H9 (cell line): ENCODE measurements around the gene GPRIN1. TPM values are rescaled to one million over a fixed set of nuclear protein-coding genes. Genes with fewer than 3 reads are reported as not detected.

Experiments used
- DNase-seq: peaks from one replicate; pipeline ENCODE4 v3.0.0-alpha.2; 2017
- H2AFZ ChIP-seq: one replicate; pipeline ENCODE4 v1.6.1; 2013; ENCODE audit warnings: mild to moderate bottlenecking, low read length, control low read depth, moderate library complexity
- H2AK5ac ChIP-seq: 2 replicates; pipeline ENCODE4 v1.6.1; 2013; ENCODE audit warnings: low read length, control low read depth, mixed read lengths; ENCODE audit not compliant: insufficient read length
- H2BK120ac ChIP-seq: one replicate; pipeline ENCODE4 v1.6.1; 2013; ENCODE audit warnings: low read depth, mild to moderate bottlenecking, low read length, control low read depth, inconsistent platforms; ENCODE audit not compliant: poor library complexity, severe bottlenecking
- H2BK12ac ChIP-seq: 2 replicates; pipeline ENCODE4 v1.6.1; 2013; ENCODE audit warnings: low read length, control low read depth, mixed read lengths, low read depth; ENCODE audit not compliant: insufficient read length
- H2BK15ac ChIP-seq: 2 replicates; pipeline ENCODE4 v1.6.1; 2013; ENCODE audit warnings: low read depth, low read length, control low read depth
- H2BK20ac ChIP-seq: one replicate; pipeline ENCODE4 v1.6.1; 2013; ENCODE audit warnings: low read depth, mild to moderate bottlenecking, low read length, control low read depth, inconsistent platforms; ENCODE audit not compliant: poor library complexity, severe bottlenecking
- H2BK5ac ChIP-seq: 2 replicates; pipeline ENCODE4 v1.6.1; 2013; ENCODE audit warnings: low read length, control low read depth, mixed read lengths; ENCODE audit not compliant: insufficient read length
- H3K14ac ChIP-seq: 2 replicates; pipeline ENCODE4 v1.6.1; 2013; ENCODE audit warnings: low read length, control low read depth; ENCODE audit not compliant: insufficient read depth
- H3K18ac ChIP-seq: 2 replicates; pipeline ENCODE4 v1.6.1; 2013; ENCODE audit warnings: low read depth, mild to moderate bottlenecking, mixed read lengths, low read length, control low read depth; ENCODE audit not compliant: insufficient read length
- H3K23ac ChIP-seq: 2 replicates; pipeline ENCODE4 v1.6.1; 2013; ENCODE audit warnings: low read length, control low read depth, mixed read lengths, low read depth; ENCODE audit not compliant: insufficient read length
- H3K23me2 ChIP-seq: 2 replicates; pipeline ENCODE4 v1.6.1; 2013; ENCODE audit warnings: low read depth, mild to moderate bottlenecking, mixed read lengths, low read length, control low read depth; ENCODE audit not compliant: insufficient read length, poor library complexity, severe bottlenecking
- H3K27ac ChIP-seq: 2 replicates; pipeline ENCODE4 v1.5.1; 2013; ENCODE audit warnings: low read length, control low read depth, mixed read lengths, low read depth; ENCODE audit not compliant: insufficient read length
- H3K27me3 ChIP-seq: 2 replicates; pipeline ENCODE4 v1.6.1; 2013; ENCODE audit warnings: low read length, control low read depth, inconsistent platforms; ENCODE audit not compliant: insufficient read depth
- H3K4ac ChIP-seq: 2 replicates; pipeline ENCODE4 v1.6.1; 2013; ENCODE audit warnings: low read depth, mild to moderate bottlenecking, control low read depth, inconsistent platforms, low read length, moderate library complexity
- H3K4me1 ChIP-seq: 2 replicates; pipeline ENCODE4 v1.6.1; 2013; ENCODE audit warnings: low read length, control low read depth, inconsistent platforms; ENCODE audit not compliant: insufficient read depth
- H3K4me2 ChIP-seq: 2 replicates; pipeline ENCODE4 v1.6.1; 2013; ENCODE audit warnings: low read length, control low read depth, mixed read lengths; ENCODE audit not compliant: insufficient read length, insufficient read depth
- H3K56ac ChIP-seq: 2 replicates; pipeline ENCODE4 v1.6.1; 2013; ENCODE audit warnings: low read depth, mild to moderate bottlenecking, mixed read lengths, low read length, control low read depth; ENCODE audit not compliant: insufficient read length
- H3K79me1 ChIP-seq: 2 replicates; pipeline ENCODE4 v1.6.1; 2013; ENCODE audit warnings: low read depth, mild to moderate bottlenecking, moderate library complexity, low read length, control low read depth, inconsistent platforms; ENCODE audit not compliant: insufficient read depth, poor library complexity, severe bottlenecking
- H3K79me2 ChIP-seq: 2 replicates; pipeline ENCODE4 v1.6.1; 2013; ENCODE audit warnings: low read length, control low read depth, inconsistent platforms; ENCODE audit not compliant: insufficient read depth
- H3K9ac ChIP-seq: 2 replicates; pipeline ENCODE4 v1.6.1; 2013; ENCODE audit warnings: low read length, control low read depth, mixed read lengths; ENCODE audit not compliant: insufficient read length; ENCODE audit errors: extremely low read depth
- H3K9me3 ChIP-seq: one replicate; pipeline ENCODE4 v1.6.1; 2013; ENCODE audit warnings: low read depth, low read length, inconsistent platforms; ENCODE audit not compliant: control insufficient read depth
- H3T11ph ChIP-seq: one replicate; pipeline ENCODE4 v1.6.1; 2013; ENCODE audit warnings: mild to moderate bottlenecking, low read length, control low read depth, inconsistent platforms
- H4K20me1 ChIP-seq: one replicate; pipeline ENCODE4 v1.6.1; 2013; ENCODE audit not compliant: control insufficient read depth, insufficient read length, insufficient read depth
- H4K5ac ChIP-seq: 2 replicates; pipeline ENCODE4 v1.6.1; 2013; ENCODE audit warnings: low read depth, mild to moderate bottlenecking, mixed read lengths, low read length, control low read depth; ENCODE audit not compliant: insufficient read length
- H4K8ac ChIP-seq: replicated peaks from 2 replicates; pipeline ENCODE4 v1.6.1; 2013; ENCODE audit warnings: low read length, control low read depth, mixed read lengths, low read depth; ENCODE audit not compliant: insufficient read length
- H4K91ac ChIP-seq: 2 replicates; pipeline ENCODE4 v1.6.1; 2013; ENCODE audit warnings: low read depth, mild to moderate bottlenecking, moderate library complexity, mixed read lengths, low read length, control low read depth; ENCODE audit not compliant: insufficient read length
- H3K27ac Mint-ChIP-seq, 3 experiments: 2 replicates in 2 of 3; 3 replicates in 1 of 3; pipeline ENCODE4 v1.8.0; 2020 to 2021; ENCODE audit warnings: mixed read lengths in 3 of 3, mild to moderate bottlenecking in 1 of 3, moderate library complexity in 1 of 3
- H3K27me3 Mint-ChIP-seq: 2 replicates; pipeline ENCODE4 v1.8.0; 2021; ENCODE audit warnings: low read depth, mild to moderate bottlenecking, moderate library complexity, mixed read lengths
- H3K36me3 Mint-ChIP-seq, 3 experiments: 2 replicates in 2 of 3; 3 replicates in 1 of 3; pipeline ENCODE4 v1.8.0; 2020 to 2021; ENCODE audit warnings: low read depth in 3 of 3, mixed read lengths in 3 of 3; ENCODE audit not compliant: insufficient read depth in 1 of 3
- H3K4me1 Mint-ChIP-seq, 2 experiments: 2 replicates each; pipeline ENCODE4 v1.8.0; 2020; ENCODE audit warnings: mixed read lengths in 2 of 2
- H3K4me3 Mint-ChIP-seq, 2 experiments: 2 replicates in 1 of 2; 3 replicates in 1 of 2; pipeline ENCODE4 v1.8.0; 2020 to 2021; ENCODE audit warnings: mild to moderate bottlenecking in 2 of 2, mixed read lengths in 2 of 2, moderate library complexity in 1 of 2
- H3K9me3 Mint-ChIP-seq, 2 experiments: 2 replicates in 1 of 2; 3 replicates in 1 of 2; pipeline ENCODE4 v1.8.0; 2020; ENCODE audit warnings: mild to moderate bottlenecking in 2 of 2, mixed read lengths in 2 of 2, moderate library complexity in 1 of 2
- CTCF ChIP-seq: fragments of 200-600 bp; sonication (generic); conservative IDR thresholded peaks from 3 replicates; pipeline ENCODE4 v1.8.0; 2021; ENCODE audit warnings: antibody characterized with exemption, mild to moderate bottlenecking
- WGBS: extraction: QIAGEN DNeasy Blood & Tissue Kit; methylation state at CpG from one replicate; pipeline ENCODE4 v1.1.7; 2013; ENCODE audit warnings: missing lambda C conversion rate, low lambda C conversion rate, mixed read lengths; ENCODE audit not compliant: insufficient read length; ENCODE audit errors: extremely low coverage; 5-methylcytosine and 5-hydroxymethylcytosine counted together
- total RNA-seq: library from RNA; stranded (reverse); gene quantifications from 2 replicates; pipeline ENCODE4 v1.2.1, GENCODE V29; 2021

The GPRIN1 gene
- total RNA-seq, 1 experiment from 2014 or later = 10.8 TPM

- no peaks in the 10 kb centered on the region for H3K9me3 ChIP-seq
- Mint-ChIP-seq H3K27ac (no peak overlapping the region; a peak in 2 of 7 replicates), H3K4me1 (peaks cover 13 to 17% of the 10 kb centered on the region in 2 experiments), H3K4me3 (no peak overlapping the region), H3K9me3 (peaks cover 2 to 3% of the 10 kb centered on the region in 2 experiments; a peak in 2 of 5 replicates), H3K36me3 (peaks cover 0 to 3% (median 0%) of the 10 kb centered on the region in 3 experiments; a peak in 1 of 7 replicates), H3K27me3 (peaks cover 9% of the 10 kb centered on the region)
- H3K23me2 ChIP-seq = no peaks in the 10 kb centered on the region
- no peak overlapping the region for H2AK5ac ChIP-seq
- H4K91ac ChIP-seq = no peak overlapping the region
- H3K79me1 ChIP-seq = no peaks in the 10 kb centered on the region
- no peaks in the 10 kb centered on the region for H3K27me3 ChIP-seq
- H3K4me2 ChIP-seq = no peak overlapping the region
- no peaks in the 10 kb centered on the region for H3K79me2 ChIP-seq
- H2BK120ac ChIP-seq = no peak overlapping the region
- no peaks in the 10 kb centered on the region for H4K20me1 ChIP-seq
- no peak overlapping the region for H2AFZ ChIP-seq
- no peak overlapping the region for H3K14ac ChIP-seq
- no peak overlapping the region for H3K23ac ChIP-seq
- no peak overlapping the region for H2BK12ac ChIP-seq
- no CpG with 5 or more reads among the region's 6 CpGs for WGBS
- TF ChIP-seq CTCF = no peak
- H3K9ac ChIP-seq = no peak overlapping the region
- no peaks in the 10 kb centered on the region for H3K4me1 ChIP-seq
- H3K56ac ChIP-seq = no peak overlapping the region
- H4K8ac ChIP-seq = no peak overlapping the region
- H2BK5ac ChIP-seq = no peak overlapping the region
- H4K5ac ChIP-seq = no peak overlapping the region
- no peak overlapping the region for H2BK15ac ChIP-seq
- no peak overlapping the region for H3T11ph ChIP-seq
- H2BK20ac ChIP-seq = no peak overlapping the region
- no peak overlapping the region for H3K18ac ChIP-seq
- H3K27ac ChIP-seq = no peak overlapping the region
- DNase-seq = no peak
- H3K4ac ChIP-seq = no peak overlapping the region
Measured at GRCh38 chr5:176565760-176566288, 44.1 kb downstream of the GPRIN1 start.
